HG02943 (cell line): ENCODE measurements around the gene IL17RD.

Source experiments
- ATAC-seq: cut with Tn5 transposase; IDR thresholded peaks from one replicate; pipeline ENCODE4 v1.9.1; 2021; ENCODE audit warnings: mild to moderate bottlenecking, low read depth, moderate library complexity; ENCODE audit not compliant: unreplicated experiment

Gene IL17RD

GRCh38 chr3:57160076-57160764 lies 4.9 kb downstream of the IL17RD start:
- no peak for ATAC-seq

- ATAC-seq, result no peak
These were observed 6.1 kb downstream of the IL17RD start for GRCh38 chr3:57158813-57159738.

- ATAC-seq, result no peak
These were observed 6.8 kb downstream of the IL17RD start for GRCh38 chr3:57158325-57158724.

GRCh38 chr3:57157545-57157944 lies 7.6 kb downstream of the IL17RD start:
- ATAC-seq, result no peak

GRCh38 chr3:57155310-57155643 lies 9.9 kb downstream of the IL17RD start:
- ATAC-seq, result no peak

- no peak for ATAC-seq
These were observed 10.5 kb downstream of the IL17RD start for GRCh38 chr3:57154470-57155309.

GRCh38 chr3:57152151-57153143 lies 12.7 kb downstream of the IL17RD start:
- ATAC-seq, result no peak

- no peak for ATAC-seq
These were observed 13.4 kb downstream of the IL17RD start for GRCh38 chr3:57151749-57152148.

GRCh38 chr3:57151021-57151449 lies 14.1 kb downstream of the IL17RD start:
- ATAC-seq, result no peak

GRCh38 chr3:57150113-57150581 lies 15.0 kb downstream of the IL17RD start:
- no peak for ATAC-seq

- ATAC-seq, result no peak
These were observed 18.1 kb downstream of the IL17RD start for GRCh38 chr3:57147071-57147470.

- no peak for ATAC-seq
These were observed 19.3 kb downstream of the IL17RD start for GRCh38 chr3:57145852-57146251.

- ATAC-seq, result no peak
These were observed 20.2 kb downstream of the IL17RD start for GRCh38 chr3:57144952-57145351.

- no peak for ATAC-seq
These were observed 21.2 kb downstream of the IL17RD start for GRCh38 chr3:57143886-57144459.

GRCh38 chr3:57142411-57142723 lies 22.8 kb downstream of the IL17RD start:
- no peak for ATAC-seq

GRCh38 chr3:57141719-57142410 lies 23.3 kb downstream of the IL17RD start:
- no peak for ATAC-seq

GRCh38 chr3:57140894-57141293 lies 24.3 kb downstream of the IL17RD start:
- no peak for ATAC-seq

GRCh38 chr3:57135964-57136719 lies 29.0 kb downstream of the IL17RD start:
- ATAC-seq, result no peak
